Activated T-cell treated with anti-CD3 and anti-CD28 coated beads for 48 hours (primary cell): ENCODE results near the gene TNFRSF4.
"Not testable (repeated sequence)": the region's sequence is repeated elsewhere in the genome, so short reads cannot be mapped to it uniquely, and the experiment has no call there.

ENCODE experiments used
- DNase-seq: peaks from one replicate; pipeline ENCODE4 v3.0.0-alpha.2; 2020; ENCODE audit warnings: low read depth

Gene TNFRSF4

GRCh38 chr1:1202831-1203560 lies 11.0 kb downstream of the TNFRSF4 start:
- no peak for DNase-seq

GRCh38 chr1:1200876-1201810 lies 12.8 kb downstream of the TNFRSF4 start:
- peak; percentile 86 for DNase-seq

GRCh38 chr1:1199961-1200875 lies 13.7 kb downstream of the TNFRSF4 start:
- no peak for DNase-seq

GRCh38 chr1:1199141-1199960 lies 14.6 kb downstream of the TNFRSF4 start:
- DNase-seq = no peak

- DNase-seq = no peak
Measured at GRCh38 chr1:1198423-1199140, 15.4 kb downstream of the TNFRSF4 start.

- no peak for DNase-seq
Measured at GRCh38 chr1:1197551-1198422, 16.2 kb downstream of the TNFRSF4 start.

- DNase-seq = no peak
Measured at GRCh38 chr1:1197188-1197500, 16.8 kb downstream of the TNFRSF4 start.

- DNase-seq = no peak
Measured at GRCh38 chr1:1196431-1197187, 17.3 kb downstream of the TNFRSF4 start.

- not testable (repeated sequence) for DNase-seq
Measured at GRCh38 chr1:1195726-1196125, 18.2 kb downstream of the TNFRSF4 start.

GRCh38 chr1:1194723-1195122 lies 19.2 kb downstream of the TNFRSF4 start:
- DNase-seq = no peak

- no peak for DNase-seq
Measured at GRCh38 chr1:1191734-1192133, 22.2 kb downstream of the TNFRSF4 start.

GRCh38 chr1:1189111-1189510 lies 24.8 kb downstream of the TNFRSF4 start:
- DNase-seq = no peak

GRCh38 chr1:1187938-1188337 lies 26.0 kb downstream of the TNFRSF4 start:
- no peak for DNase-seq

- DNase-seq = no peak
Measured at GRCh38 chr1:1185101-1185765, 28.7 kb downstream of the TNFRSF4 start.

- DNase-seq = no peak
Measured at GRCh38 chr1:1183833-1184775, 29.8 kb downstream of the TNFRSF4 start.

- no peak for DNase-seq
Measured at GRCh38 chr1:1183221-1183747, 30.7 kb downstream of the TNFRSF4 start.
